Transverse colon (tissue), 4 donors: ENCODE data around the gene PRPS1. TPM values are rescaled to one million over a fixed set of nuclear protein-coding genes. Genes with fewer than 3 reads are reported as not detected.

Experiments
- DNase-seq: peaks from one replicate; pipeline ENCODE4 v3.0.0-alpha.2; 2019
- H3K27ac ChIP-seq, 4 donors: fragments of 200-600 bp; sonication (generic); 2 replicates each; pipeline ENCODE4 v1.5.1; 2016 to 2018; ENCODE audit warnings: inconsistent platforms in 4 of 4
- H3K27me3 ChIP-seq: fragments of 200-600 bp; sonication (generic); 2 replicates; pipeline ENCODE4 v1.5.1; 2017; ENCODE audit warnings: inconsistent platforms
- H3K36me3 ChIP-seq, 4 donors: fragments of 200-600 bp; sonication (generic); 2 replicates each; pipeline ENCODE4 v1.5.1; 2017 to 2019; ENCODE audit warnings: inconsistent platforms in 4 of 4
- H3K4me1 ChIP-seq, 4 donors: fragments of 200-600 bp; sonication (generic); 2 replicates each; pipeline ENCODE4 v1.5.1; 2017 to 2020; ENCODE audit warnings: inconsistent platforms in 4 of 4
- H3K4me3 ChIP-seq, 4 donors: fragments of 200-600 bp; sonication (generic); 1 replicate in 1 of 4; 2 replicates in 3 of 4; pipeline versions ENCODE4 v1.5.1 to v1.6.1; 2017 to 2019; ENCODE audit warnings: inconsistent platforms in 4 of 4
- H3K9me3 ChIP-seq, 2 donors: fragments of 200-600 bp; sonication (generic); 2 replicates each; pipeline ENCODE4 v1.5.1; 2017 to 2019; ENCODE audit warnings: inconsistent platforms in 2 of 2
- CTCF ChIP-seq, 5 experiments: fragments of 200-600 bp in 3 of 5; fragments of 450-650 bp in 2 of 5; sonication (generic) in 3 of 5; IDR thresholded peaks; 1 replicate in 2 of 5; 2 replicates in 3 of 5; pipeline ENCODE4 v1.5.1; 2016 to 2017; ENCODE audit warnings: antibody characterized with exemption in 5 of 5, inconsistent platforms in 3 of 5, mild to moderate bottlenecking in 2 of 5, moderate library complexity in 1 of 5
- EP300 ChIP-seq: sonication (generic); formaldehyde crosslinking; IDR thresholded peaks from one replicate; pipeline ENCODE4 v1.6.1; 2017; ENCODE audit warnings: antibody characterized with exemption, low read depth
- POLR2A ChIP-seq: fragments of 450-650 bp; IDR thresholded peaks from one replicate; pipeline ENCODE4 v1.6.1; 2016; ENCODE audit warnings: antibody characterized with exemption, mild to moderate bottlenecking, moderate library complexity
- POLR2AphosphoS5 ChIP-seq, 3 donors: sonication (generic); formaldehyde crosslinking; IDR thresholded peaks; one replicate each; pipeline ENCODE4 v1.6.1; 2016; ENCODE audit warnings: antibody characterized with exemption in 3 of 3
- WGBS, 2 donors: methylation state at CpG; one replicate each; pipeline ENCODE4 v1.1.5; 2018; ENCODE audit warnings: low coverage in 1 of 2; 5-methylcytosine and 5-hydroxymethylcytosine counted together
- in situ Hi-C, 4 donors: fragments of 200-750 bp; cut with MboI; loops; one replicate each; pipeline versions ENCODE4 v1.15.0 to v1.15.1; 2017; ENCODE audit warnings: low sequenced_read_pairs in 3 of 4, low pct_ligation_motif_present in 1 of 4, low pct_unique_long_range_greater_than_20kb in 1 of 4
- intact Hi-C: fragments of 100-400 bp; cut with DNase I; formaldehyde crosslinking; loops from one replicate; pipeline ENCODE4 v1.15.1; 2023; ENCODE audit warnings: low total_unique reads
- total RNA-seq, 4 donors: library from RNA; depleted of rRNA; stranded (reverse); fragments of >200 nt; gene quantifications; one replicate each; pipeline ENCODE4 v1.1.0, GENCODE V29; 2016

The PRPS1 gene
- total RNA-seq, 4 donors from 2014 or later: 1.5 to 16.5 (median 12.4) TPM

GRCh38 chrX:107659286-107659685 lies 31.0 kb downstream of the PRPS1 start:
- Histone ChIP-seq H3K9me3 (no peaks in the 10 kb centered on the region), H3K36me3 (no peaks in the 10 kb centered on the region), H3K4me1 (no peaks in the 10 kb centered on the region), H3K27ac (no peak overlapping the region), H3K27me3 (no peaks in the 10 kb centered on the region), H3K4me3 (no peak overlapping the region)
- intact Hi-C loops: loop anchor here (5.0 kb wide), 1 partner anchor 118 kb away; the partner anchor contains the start of genes NCBP2L and TSC22D3
- in situ Hi-C loops: loop anchor here in 2 of 4 donors (25.0 kb wide), 2 partner anchors 103 to 228 kb away; no protein-coding TSS in a partner anchor
- 35% methylated on average over 4 of the region's 4 CpGs; no CpG with 5 or more reads in 1 of the 2 donors for WGBS, 2 donors
- DNase-seq: no peak
- no peak for TF ChIP-seq POLR2A
- no peak for TF ChIP-seq CTCF (IDR thresholded peaks at IDR 0.05)
- TF ChIP-seq EP300: no peak
- no peak for TF ChIP-seq POLR2AphosphoS5 (IDR thresholded peaks at IDR 0.05)

DNA sequence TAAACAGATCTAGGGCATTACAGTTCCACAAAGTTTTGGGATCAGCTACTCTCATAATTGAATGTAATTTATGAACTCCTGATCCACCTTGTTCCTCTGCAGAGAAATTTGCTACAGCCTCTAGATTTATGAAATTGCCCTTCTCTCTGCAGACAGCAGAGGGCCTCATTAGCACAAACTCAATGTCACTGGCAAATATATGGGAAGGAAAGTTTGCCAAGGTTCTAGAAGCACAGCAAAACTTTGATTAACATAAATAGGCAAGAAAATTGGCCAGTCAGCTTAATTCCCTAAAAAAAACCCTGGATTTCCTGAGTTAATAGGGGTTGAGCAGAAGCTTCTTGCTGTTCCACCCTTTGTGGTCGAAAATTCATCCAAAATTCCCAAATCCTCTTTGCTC lies 31.5 kb downstream of the PRPS1 start:
- 53% methylated on average over 1 of the region's 1 CpG; no CpG with 5 or more reads in 1 of the 2 donors for WGBS, 2 donors
- no peak overlapping the region for H3K4me3 ChIP-seq
- H3K36me3 ChIP-seq: no peaks in the 10 kb centered on the region
- in situ Hi-C loops (loop anchor here (5.0 to 25.0 kb wide), 4 partner anchors 103 to 228 kb away; partner anchors contain the start of genes NCBP2L (in 2 of the 4) and TSC22D3 (in 2 of the 4)), intact Hi-C loops (loop anchor here (5.0 kb wide), 1 partner anchor 118 kb away; the partner anchor contains the start of genes NCBP2L and TSC22D3)
- no peaks in the 10 kb centered on the region for H3K27me3 ChIP-seq
- no peak for DNase-seq
- H3K9me3 ChIP-seq: no peaks in the 10 kb centered on the region
- TF ChIP-seq CTCF (IDR thresholded peaks at IDR 0.05) (peak; percentile 53 to 62 (median 61)), POLR2AphosphoS5 (IDR thresholded peaks at IDR 0.05) (no peak)
- H3K4me1 ChIP-seq: no peaks in the 10 kb centered on the region
- no peak overlapping the region for H3K27ac ChIP-seq

- in situ Hi-C loops: loop anchor here (5.0 to 25.0 kb wide), 4 partner anchors 100 to 225 kb away; partner anchors contain the start of genes NCBP2L (in 2 of the 4) and TSC22D3 (in 2 of the 4)
Measured at GRCh38 chrX:107662145-107662544, 33.8 kb downstream of the PRPS1 start.

GRCh38 chrX:107662824-107663223 lies 34.5 kb downstream of the PRPS1 start:
- no peak overlapping the region for H3K4me3 ChIP-seq
- H3K27ac ChIP-seq: no peak overlapping the region
- DNase-seq: no peak
- in situ Hi-C loops: loop anchor here (5.0 to 25.0 kb wide), 4 partner anchors 99 to 224 kb away; partner anchors contain the start of genes NCBP2L (in 2 of the 4) and TSC22D3 (in 2 of the 4)
- TF ChIP-seq EP300: no peak
- TF ChIP-seq POLR2A: no peak
- no peak for TF ChIP-seq POLR2AphosphoS5 (IDR thresholded peaks at IDR 0.05)
- TF ChIP-seq CTCF (IDR thresholded peaks at IDR 0.05): no peak
- H3K4me1 ChIP-seq: no peaks in the 10 kb centered on the region
- no peaks in the 10 kb centered on the region for H3K36me3 ChIP-seq
- WGBS, 2 donors: 84% methylated on average over 5 of the region's 5 CpGs; no CpG with 5 or more reads in 1 of the 2 donors
- H3K27me3 ChIP-seq: no peaks in the 10 kb centered on the region
- intact Hi-C loops: no loop called here
- no peaks in the 10 kb centered on the region for H3K9me3 ChIP-seq

More at GRCh38 chrX:107662145-107662544, 33.8 kb downstream of the PRPS1 start:
- no peaks in the 10 kb centered on the region for H3K9me3 ChIP-seq
- no peak overlapping the region for H3K4me3 ChIP-seq
- no peaks in the 10 kb centered on the region for H3K4me1 ChIP-seq
- 63 to 80% methylated on average over 1 to 3 of the region's 3 CpGs for WGBS, 2 donors
- no peaks in the 10 kb centered on the region for H3K36me3 ChIP-seq
- H3K27me3 ChIP-seq: no peaks in the 10 kb centered on the region
- DNase-seq: no peak
- no peak overlapping the region for H3K27ac ChIP-seq
- TF ChIP-seq CTCF (IDR thresholded peaks at IDR 0.05) (no peak), POLR2A (no peak), POLR2AphosphoS5 (IDR thresholded peaks at IDR 0.05) (no peak), EP300 (no peak)
- intact Hi-C loops: no loop called here
